Adipocyte (in vitro differentiated cells): Measurements from ENCODE around the gene MTHFD1L.
"Not testable (repeated sequence)": the region's sequence is repeated elsewhere in the genome, so short reads cannot be mapped to it uniquely, and the experiment has no call there.

ENCODE experiments used
- DNase-seq: peaks from one replicate; pipeline ENCODE4 v3.0.0-alpha.2; 2015; ENCODE audit warnings: low read depth
- H3K27me3 ChIP-seq: replicated peaks from 2 replicates; pipeline ENCODE4 v1.7.0; 2013; ENCODE audit warnings: mild to moderate bottlenecking, low read length, moderate library complexity; ENCODE audit not compliant: control insufficient read depth, insufficient read depth
- H3K36me3 ChIP-seq: 2 replicates; pipeline ENCODE4 v1.7.0; 2013; ENCODE audit warnings: low read length, mild to moderate bottlenecking, moderate library complexity; ENCODE audit not compliant: control insufficient read depth, insufficient read depth, severe bottlenecking
- H3K4me1 ChIP-seq: 2 replicates; pipeline ENCODE4 v1.7.0; 2013; ENCODE audit warnings: mild to moderate bottlenecking, low read length, moderate library complexity; ENCODE audit not compliant: control insufficient read depth, insufficient read depth
- H3K4me3 ChIP-seq: 2 replicates; pipeline ENCODE4 v1.7.0; 2013; ENCODE audit warnings: mild to moderate bottlenecking, low read length, moderate library complexity
- H3K9ac ChIP-seq: 2 replicates; pipeline ENCODE4 v1.7.0; 2013; ENCODE audit warnings: mild to moderate bottlenecking, low read length, moderate library complexity
- H3K9me3 ChIP-seq: 2 replicates; pipeline ENCODE4 v1.7.0; 2013; ENCODE audit warnings: mild to moderate bottlenecking, low read length, moderate library complexity; ENCODE audit not compliant: control insufficient read depth

MTHFD1L gene

GRCh38 chr6:151034825-151035781 is 169.6 kb downstream of the MTHFD1L start:
- peak; percentile 19 for DNase-seq
- no peak overlapping the region for H3K4me3 ChIP-seq
- H3K27me3 ChIP-seq = no peaks in the 10 kb centered on the region
- H3K9me3 ChIP-seq = no peaks in the 10 kb centered on the region
- peaks cover 25% of the 10 kb centered on the region for H3K36me3 ChIP-seq
- no peak overlapping the region for H3K9ac ChIP-seq
- H3K4me1 ChIP-seq = peaks cover 19% of the 10 kb centered on the region

- not testable (repeated sequence) for H3K4me3 ChIP-seq, H3K27me3 ChIP-seq, H3K9me3 ChIP-seq
- Histone ChIP-seq H3K4me1 (peaks cover 25% of the 10 kb centered on the region), H3K9ac (peak overlapping the region; percentile 28), H3K36me3 (peaks cover 25% of the 10 kb centered on the region)
- peak; percentile 81 for DNase-seq
Observed at GRCh38 chr6:151036211-151036721, 170.8 kb downstream of the MTHFD1L start.

GRCh38 chr6:151036869-151037680 is 171.6 kb downstream of the MTHFD1L start:
- Histone ChIP-seq H3K9ac (no peak overlapping the region), H3K36me3 (peaks cover 25% of the 10 kb centered on the region), H3K4me1 (peaks cover 31% of the 10 kb centered on the region), H3K9me3 (no peaks in the 10 kb centered on the region), H3K4me3 (no peak overlapping the region), H3K27me3 (no peaks in the 10 kb centered on the region)
- no peak for DNase-seq

- H3K36me3 ChIP-seq = peaks cover 25% of the 10 kb centered on the region
Observed at GRCh38 chr6:151038616-151039015, 173.1 kb downstream of the MTHFD1L start.

GRCh38 chr6:151040888-151041521 is 175.5 kb downstream of the MTHFD1L start:
- Histone ChIP-seq H3K36me3 (peaks cover 17% of the 10 kb centered on the region), H3K4me3 (peak overlapping the region; percentile 56), H3K9ac (peak overlapping the region; percentile 61), H3K4me1 (peaks cover 47% of the 10 kb centered on the region)
- H3K9me3 ChIP-seq, H3K27me3 ChIP-seq: not testable (repeated sequence)
- DNase-seq = peak; percentile 92

More at GRCh38 chr6:151038616-151039015, 173.1 kb downstream of the MTHFD1L start:
- Histone ChIP-seq H3K9ac (no peak overlapping the region), H3K9me3 (no peaks in the 10 kb centered on the region), H3K4me1 (peaks cover 37% of the 10 kb centered on the region), H3K27me3 (no peaks in the 10 kb centered on the region), H3K4me3 (no peak overlapping the region)
- no peak for DNase-seq

GRCh38 chr6:151041686-151042085 is 176.2 kb downstream of the MTHFD1L start:
- peaks cover 41% of the 10 kb centered on the region for H3K4me1 ChIP-seq
- no peak for DNase-seq
- H3K4me3 ChIP-seq = no peak overlapping the region

GRCh38 chr6:151042911-151043330 is 177.4 kb downstream of the MTHFD1L start:
- peaks cover 34% of the 10 kb centered on the region for H3K4me1 ChIP-seq
- not testable (repeated sequence) for H3K9me3 ChIP-seq, H3K27me3 ChIP-seq, DNase-seq, H3K9ac ChIP-seq, H3K4me3 ChIP-seq, H3K36me3 ChIP-seq

More at GRCh38 chr6:151041686-151042085, 176.2 kb downstream of the MTHFD1L start:
- no peaks in the 10 kb centered on the region for H3K27me3 ChIP-seq
- peak overlapping the region; percentile 46 for H3K9ac ChIP-seq
- H3K36me3 ChIP-seq = peaks cover 17% of the 10 kb centered on the region
- no peaks in the 10 kb centered on the region for H3K9me3 ChIP-seq

GRCh38 chr6:151043944-151044343 is 178.4 kb downstream of the MTHFD1L start:
- DNase-seq = no peak
- peaks cover 4% of the 10 kb centered on the region for H3K36me3 ChIP-seq

GRCh38 chr6:151044465-151045441 is 179.3 kb downstream of the MTHFD1L start:
- Histone ChIP-seq H3K4me3 (peak overlapping the region; percentile 45), H3K9me3 (no peaks in the 10 kb centered on the region), H3K36me3 (peaks cover 4% of the 10 kb centered on the region), H3K9ac (peak overlapping the region; percentile 71), H3K4me1 (peaks cover 34% of the 10 kb centered on the region), H3K27me3 (no peaks in the 10 kb centered on the region)
- peak; percentile 84 for DNase-seq

More at GRCh38 chr6:151043944-151044343, 178.4 kb downstream of the MTHFD1L start:
- Histone ChIP-seq H3K27me3 (no peaks in the 10 kb centered on the region), H3K4me1 (peaks cover 34% of the 10 kb centered on the region), H3K9me3 (no peaks in the 10 kb centered on the region), H3K9ac (no peak overlapping the region), H3K4me3 (no peak overlapping the region)
